Measurements from ENCODE around the gene GUCD1. TPM values are rescaled to one million over a fixed set of nuclear protein-coding genes. Genes with fewer than 3 reads are reported as not detected.

Gene GUCD1
- total RNA-seq, 4 donors from 2014 or later: 67.0 to 124 (median 95.9) TPM

DNA sequence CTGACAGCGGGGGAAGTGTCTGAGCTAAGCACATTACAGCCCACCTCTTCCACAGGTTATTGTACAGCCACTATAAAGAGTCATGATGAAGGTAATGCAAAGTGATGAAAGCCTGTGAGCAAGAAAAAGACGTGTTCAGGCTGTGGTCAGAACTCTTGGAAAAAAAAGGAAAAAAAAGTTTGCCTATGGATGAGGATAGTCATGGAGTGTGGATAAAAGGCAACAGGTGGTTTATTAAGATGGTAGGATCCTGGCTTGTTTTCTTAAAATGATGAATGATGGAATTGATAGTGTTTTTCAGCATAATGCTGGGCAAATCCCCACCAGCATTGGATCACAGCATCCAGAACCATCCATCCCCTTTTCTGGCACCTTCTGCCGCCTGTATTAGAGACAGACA is 36.7 kb downstream of the GUCD1 start:
- DNase-seq (ENCODE audit: low spot score in 2 of 2): no peak
- 80 to 82% methylated on average over 3 of the region's 3 CpGs for WGBS, 2 donors
- no peak overlapping the region for H3K4me3 ChIP-seq (ENCODE audit: low read depth, poor library complexity, severe bottlenecking)
- intact Hi-C loops (cut with DNase I; ENCODE audit: low total_unique reads): no loop called here
- TF ChIP-seq CTCF (IDR thresholded peaks at IDR 0.05): no peak
- no peak for TF ChIP-seq POLR2A (IDR thresholded peaks at IDR 0.05)

DNA sequence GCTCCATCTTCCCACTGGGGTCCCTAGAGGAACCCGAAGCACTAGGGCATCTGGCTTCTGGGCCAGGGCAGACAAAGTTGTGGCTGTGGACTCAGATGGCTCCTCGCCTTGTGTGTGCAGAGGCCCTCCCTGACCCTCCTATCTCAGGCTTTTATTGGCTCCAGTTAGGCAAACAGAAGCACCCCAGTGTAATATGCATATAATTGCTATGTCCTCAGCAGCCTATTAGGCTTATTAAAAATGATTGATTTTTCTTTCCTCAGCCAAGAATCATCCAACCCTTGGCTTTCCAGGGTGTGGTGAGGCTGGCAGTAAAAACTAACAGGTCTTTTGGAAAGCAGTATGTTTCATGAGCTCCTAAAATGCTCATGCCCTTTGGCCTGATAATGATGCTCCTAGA is 37.5 kb downstream of the GUCD1 start:
- TF ChIP-seq CTCF (IDR thresholded peaks at IDR 0.05) (no peak), POLR2A (IDR thresholded peaks at IDR 0.05) (no peak)
- 92 to 96% methylated on average over 2 of the region's 2 CpGs for WGBS, 2 donors
- no peak overlapping the region for H3K4me3 ChIP-seq (ENCODE audit: low read depth, poor library complexity, severe bottlenecking)
- intact Hi-C loops (cut with DNase I; ENCODE audit: low total_unique reads): no loop called here
- no peak for DNase-seq (ENCODE audit: low spot score in 2 of 2)

DNA sequence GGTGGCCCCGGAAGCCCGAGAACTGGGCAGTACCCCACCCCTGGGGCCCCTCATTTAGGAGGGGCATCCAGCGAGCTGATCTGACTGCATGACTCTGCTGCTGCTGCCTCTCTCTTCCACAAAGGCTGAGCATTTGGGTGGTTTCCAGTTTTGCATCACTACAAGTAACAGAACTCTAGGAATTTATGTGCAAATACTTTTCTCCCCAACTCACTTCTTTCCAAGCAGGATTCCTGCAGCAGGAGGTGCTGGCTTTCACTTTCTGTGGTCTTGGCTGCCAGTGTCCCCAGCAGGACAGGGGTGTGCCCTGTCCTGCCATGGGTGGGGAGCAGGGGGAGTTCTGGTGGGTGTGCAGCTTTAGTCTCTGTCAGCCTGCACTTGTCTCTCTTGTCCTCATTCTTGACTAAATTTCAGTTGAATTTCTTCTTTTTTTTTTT is 38.6 kb downstream of the GUCD1 start:
- DNase-seq (ENCODE audit: low spot score in 2 of 2): no peak
- 14 to 34% methylated on average over 3 of the region's 3 CpGs for WGBS, 2 donors
- TF ChIP-seq CTCF (IDR thresholded peaks at IDR 0.05) (no peak), POLR2A (IDR thresholded peaks at IDR 0.05) (no peak)
- intact Hi-C loops (cut with DNase I; ENCODE audit: low total_unique reads): no loop called here
- no peak overlapping the region for H3K4me3 ChIP-seq (ENCODE audit: low read depth, poor library complexity, severe bottlenecking)

- no peak overlapping the region for H3K4me3 ChIP-seq (ENCODE audit: low read depth, poor library complexity, severe bottlenecking)
- TF ChIP-seq CTCF (IDR thresholded peaks at IDR 0.05) (no peak), POLR2A (IDR thresholded peaks at IDR 0.05) (no peak)
- WGBS, 2 donors: 90 to 93% methylated on average over 8 of the region's 8 CpGs
- DNase-seq (ENCODE audit: low spot score in 2 of 2): no peak
- intact Hi-C loops (cut with DNase I; ENCODE audit: low total_unique reads): no loop called here
These were observed 40.0 kb downstream of the GUCD1 start for GRCh38 chr22:24515027-24515338.

DNA sequence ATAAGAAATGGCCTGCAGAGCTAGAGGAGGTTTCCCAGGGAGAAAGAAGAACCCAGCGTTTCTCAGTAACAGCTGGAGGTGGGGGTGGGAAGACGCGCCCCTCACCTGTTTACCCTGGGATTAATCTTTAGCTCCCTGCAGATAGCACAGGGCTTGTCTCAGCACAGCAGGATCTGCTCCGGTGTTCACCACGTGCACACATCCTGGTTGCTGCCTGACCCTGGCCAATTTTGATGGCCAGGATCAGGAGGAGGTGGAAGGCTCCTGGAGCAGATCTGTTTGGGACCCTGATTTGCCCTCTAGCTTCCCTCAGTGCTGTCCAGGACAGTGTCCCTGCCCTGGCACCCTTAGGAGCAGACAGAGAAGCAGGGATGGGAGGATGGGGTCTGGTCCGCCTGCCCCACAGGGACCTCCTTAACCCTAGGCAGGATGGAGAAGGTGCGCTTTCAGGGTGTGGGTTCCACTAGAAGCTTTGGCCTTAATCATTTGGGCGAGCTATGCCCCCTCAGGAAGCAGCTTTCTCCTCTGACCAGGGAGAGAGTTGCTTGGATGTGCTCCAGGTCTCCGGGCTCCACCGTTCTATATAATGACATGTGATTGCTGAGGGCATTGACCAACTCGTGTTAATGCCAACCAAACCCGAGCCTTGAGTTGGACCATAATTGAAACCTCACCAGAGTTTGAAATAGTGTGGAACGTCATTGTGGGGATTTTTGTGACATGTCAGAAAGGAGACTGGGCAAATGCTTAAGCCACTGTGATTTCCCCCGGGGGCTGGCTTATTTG is 40.5 kb downstream of the GUCD1 start:
- no peak for TF ChIP-seq CTCF (IDR thresholded peaks at IDR 0.05)
- no peak for TF ChIP-seq POLR2A (IDR thresholded peaks at IDR 0.05)
- DNase-seq (ENCODE audit: low spot score in 2 of 2): no peak

More for the DNA sequence above, 40.5 kb downstream of the GUCD1 start:
- intact Hi-C loops (cut with DNase I; ENCODE audit: low total_unique reads): no loop called here
- H3K4me3 ChIP-seq (ENCODE audit: low read depth, poor library complexity, severe bottlenecking): no peak overlapping the region
- 61 to 69% methylated on average over 14 of the region's 14 CpGs for WGBS, 2 donors

Data from lower leg skin (tissue), 4 donors.